Kidney epithelial cell (primary cell): ENCODE results near the gene TCAP. TPM values are rescaled to one million over a fixed set of nuclear protein-coding genes. Genes with fewer than 3 reads are reported as not detected.
A peak's percentile ranks its signal among the peaks of the same experiment; 100 is the strongest.

Experiments used
- DNase-seq: peaks from one replicate; pipeline ENCODE4 v3.0.0-alpha.2; 2010; ENCODE audit warnings: low read depth
- H3K27me3 ChIP-seq: 2 replicates; pipeline ENCODE4 v1.6.0; 2011; ENCODE audit warnings: low read length; ENCODE audit not compliant: control insufficient read depth, insufficient read depth
- H3K36me3 ChIP-seq: 2 replicates; pipeline ENCODE4 v1.5.1; 2011; ENCODE audit warnings: low read length; ENCODE audit not compliant: control insufficient read depth, insufficient read depth
- H3K4me3 ChIP-seq: 2 replicates; pipeline ENCODE4 v1.5.1; 2011; ENCODE audit warnings: low read depth, mild to moderate bottlenecking, control low read depth, low read length
- CTCF ChIP-seq: IDR thresholded peaks from 2 replicates; pipeline ENCODE4 v1.5.1; 2011; ENCODE audit warnings: mild to moderate bottlenecking, moderate library complexity, low read length, control low read depth, inconsistent platforms; ENCODE audit not compliant: insufficient read depth, poor library complexity, severe bottlenecking
- total RNA-seq: library from RNA; depleted of rRNA; stranded (reverse); fragments of >200 nt; gene quantifications from 2 replicates; pipeline ENCODE4 v1.2.3, GENCODE V29; 2015

TCAP gene
- total RNA-seq, 1 donor from 2014 or later, result 0.84 TPM

- DNase-seq, result peak; percentile 42
- H3K27me3 ChIP-seq, result no peaks in the 10 kb centered on the region
- TF ChIP-seq CTCF, result no peak
Observed at GRCh38 chr17:39699818-39700147, 34.6 kb downstream of the TCAP start, which contains the start of gene ERBB2. Gene ERBB2, plus strand, starts transcription at chr17:39700064. Its CDS starts 175 bp downstream, at chr17:39700239.

GRCh38 chr17:39700148-39700987 is 35.2 kb downstream of the TCAP start:
- Histone ChIP-seq H3K4me3 (peak overlapping the region; percentile 73), H3K27me3 (no peaks in the 10 kb centered on the region), H3K36me3 (no peaks in the 10 kb centered on the region)
- TF ChIP-seq CTCF, result no peak
- no peak for DNase-seq

More at GRCh38 chr17:39699818-39700147, 34.6 kb downstream of the TCAP start, which contains the start of gene ERBB2:
- Histone ChIP-seq H3K4me3 (peak within 1 kb of the TSS; percentile 73), H3K36me3 (no peaks in the 10 kb centered on the region)

GRCh38 chr17:39701012-39701783 is 36.0 kb downstream of the TCAP start:
- no peak for TF ChIP-seq CTCF
- no peak for DNase-seq
- Histone ChIP-seq H3K4me3 (peak overlapping the region; percentile 73), H3K36me3 (no peaks in the 10 kb centered on the region), H3K27me3 (no peaks in the 10 kb centered on the region)

GRCh38 chr17:39701784-39702422 is 36.8 kb downstream of the TCAP start:
- no peak for TF ChIP-seq CTCF
- Histone ChIP-seq H3K36me3 (no peaks in the 10 kb centered on the region), H3K4me3 (peak overlapping the region; percentile 73), H3K27me3 (no peaks in the 10 kb centered on the region)
- no peak for DNase-seq

- Histone ChIP-seq H3K36me3 (no peaks in the 10 kb centered on the region), H3K4me3 (no peak overlapping the region), H3K27me3 (no peaks in the 10 kb centered on the region)
- TF ChIP-seq CTCF, result no peak
- DNase-seq, result no peak
Observed at GRCh38 chr17:39702901-39703893, 38.0 kb downstream of the TCAP start.
